NB4 (cell line): ENCODE data around the gene DGKB.

Experiments used
- MYC ChIP-seq: IDR thresholded peaks from 2 replicates; pipeline ENCODE4 v1.6.1; 2011; ENCODE audit warnings: low read depth, low read length
- POLR2A ChIP-seq: IDR thresholded peaks from 2 replicates; pipeline ENCODE4 v1.6.1; 2011; ENCODE audit warnings: mild to moderate bottlenecking; ENCODE audit not compliant: insufficient read length; ENCODE audit errors: extremely low read depth
- TF ChIP-seq, protein P1 (sequence below): IDR thresholded peaks from one replicate; pipeline ENCODE4 v1.5.1; 2012; ENCODE audit warnings: low read depth, low read length
- TF ChIP-seq, protein P2 (sequence below): IDR thresholded peaks from 2 replicates; pipeline ENCODE4 v1.6.1; 2011; ENCODE audit warnings: low read depth, low read length

DNA sequence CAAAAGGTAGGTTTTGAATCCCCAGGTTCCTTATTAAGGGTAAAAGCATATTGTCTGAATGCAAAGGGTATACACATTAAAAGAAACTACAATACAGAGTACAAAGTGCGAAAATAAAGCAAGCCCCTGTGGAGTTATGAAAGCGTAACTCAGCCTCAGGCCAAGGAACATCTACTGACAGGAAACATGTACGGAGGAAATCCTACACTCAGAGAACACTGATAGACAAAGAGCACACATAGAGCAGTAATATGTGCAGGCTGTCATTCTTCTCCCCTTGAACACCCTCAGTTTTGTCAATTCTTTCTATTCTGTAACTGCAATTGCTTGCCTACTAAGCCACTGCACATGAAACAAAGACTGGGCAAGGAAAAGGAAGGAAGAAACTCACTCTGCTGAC lies 150.2 kb downstream of the DGKB start:
- TF ChIP-seq, protein P1, sequence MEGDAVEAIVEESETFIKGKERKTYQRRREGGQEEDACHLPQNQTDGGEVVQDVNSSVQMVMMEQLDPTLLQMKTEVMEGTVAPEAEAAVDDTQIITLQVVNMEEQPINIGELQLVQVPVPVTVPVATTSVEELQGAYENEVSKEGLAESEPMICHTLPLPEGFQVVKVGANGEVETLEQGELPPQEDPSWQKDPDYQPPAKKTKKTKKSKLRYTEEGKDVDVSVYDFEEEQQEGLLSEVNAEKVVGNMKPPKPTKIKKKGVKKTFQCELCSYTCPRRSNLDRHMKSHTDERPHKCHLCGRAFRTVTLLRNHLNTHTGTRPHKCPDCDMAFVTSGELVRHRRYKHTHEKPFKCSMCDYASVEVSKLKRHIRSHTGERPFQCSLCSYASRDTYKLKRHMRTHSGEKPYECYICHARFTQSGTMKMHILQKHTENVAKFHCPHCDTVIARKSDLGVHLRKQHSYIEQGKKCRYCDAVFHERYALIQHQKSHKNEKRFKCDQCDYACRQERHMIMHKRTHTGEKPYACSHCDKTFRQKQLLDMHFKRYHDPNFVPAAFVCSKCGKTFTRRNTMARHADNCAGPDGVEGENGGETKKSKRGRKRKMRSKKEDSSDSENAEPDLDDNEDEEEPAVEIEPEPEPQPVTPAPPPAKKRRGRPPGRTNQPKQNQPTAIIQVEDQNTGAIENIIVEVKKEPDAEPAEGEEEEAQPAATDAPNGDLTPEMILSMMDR, result no peak
- no peak for TF ChIP-seq MYC
- no peak for TF ChIP-seq POLR2A
- TF ChIP-seq, protein P2, sequence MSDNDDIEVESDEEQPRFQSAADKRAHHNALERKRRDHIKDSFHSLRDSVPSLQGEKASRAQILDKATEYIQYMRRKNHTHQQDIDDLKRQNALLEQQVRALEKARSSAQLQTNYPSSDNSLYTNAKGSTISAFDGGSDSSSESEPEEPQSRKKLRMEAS, result no peak
